Pancreas (tissue), 10 donors: Measurements from ENCODE around the gene RNF150. TPM values are rescaled to one million over a fixed set of nuclear protein-coding genes. Genes with fewer than 3 reads are reported as not detected.
A peak's percentile ranks its signal among the peaks of the same experiment; 100 is the strongest.

Experiments used
- ATAC-seq, 4 donors: fragments of 200-7000 bp; cut with Tn5 transposase; one replicate each; pipeline versions ENCODE4 v1.8.0 to v1.9.1; 2020; ENCODE audit warnings: mild to moderate bottlenecking in 4 of 4, moderate library complexity in 4 of 4
- DNase-seq, 6 donors: peaks; one replicate each; pipeline ENCODE4 v3.0.0-alpha.2; 2020
- FAIRE-seq: peaks from 2 replicates; lab custom pipeline; 2012; peaks lifted over from hg19 to GRCh38; lab: Jason Lieb, UNC
- H3K27ac ChIP-seq, 4 donors: fragments of 200-600 bp; sonication (generic); 1 replicate in 3 of 4; 2 replicates in 1 of 4; pipeline versions ENCODE4 v1.5.0 to v1.8.0; 2020
- H3K27me3 ChIP-seq, 4 donors: fragments of 200-600 bp; one replicate each; pipeline ENCODE4 v1.8.0; 2021
- H3K36me3 ChIP-seq, 3 donors: fragments of 200-600 bp; sonication (generic) in 1 of 3; one replicate each; pipeline versions ENCODE4 v1.5.0 to v1.8.0; 2020 to 2021
- H3K4me1 ChIP-seq, 3 donors: fragments of 200-600 bp; one replicate each; pipeline ENCODE4 v1.8.0; 2021
- H3K4me3 ChIP-seq, 4 donors: fragments of 200-600 bp; sonication (generic) in 2 of 4; one replicate each; pipeline versions ENCODE4 v1.5.0 to v1.8.0; 2020 to 2021
- H3K9me3 ChIP-seq, 4 donors: fragments of 200-600 bp; one replicate each; pipeline ENCODE4 v1.8.0; 2021
- CTCF ChIP-seq, 4 donors: fragments of 200-600 bp; sonication (generic) in 3 of 4; IDR thresholded peaks; one replicate each; pipeline versions ENCODE4 v1.5.0 to v1.8.0; 2021; ENCODE audit warnings: antibody characterized with exemption in 4 of 4
- WGBS, 2 donors: extraction: QIAGEN DNeasy Blood & Tissue Kit; methylation state at CpG; one replicate each; pipeline ENCODE4 v1.1.7; 2013; 5-methylcytosine and 5-hydroxymethylcytosine counted together
- intact Hi-C, 3 donors: fragments of 100-400 bp; cut with DNase I; formaldehyde crosslinking; loops; one replicate each; pipeline versions ENCODE4 v1.11.1 to v1.14.2; 2022
- polyA plus RNA-seq, 2 donors: library from polyadenylated mRNA; stranded (reverse); fragments of 200-250 nt; gene quantifications; one replicate each; pipeline ENCODE4 v1.2.3, GENCODE V29; 2013
- total RNA-seq, 6 donors: library from RNA; stranded (reverse); fragmentation: NEBNext Ultra II Directional in 4 of 6; extraction: Animal tissue kit (Norgen Biotek cat#: 25700) in 4 of 6; gene quantifications; one replicate each; pipeline versions ENCODE4 v1.2.1 to v1.2.4, GENCODE V29; 2021 to 2023
- donor health status: healthy with polysubstance abuse.
- donor health status: DM: no; HTN: no; CAD: no; lungs with moderate emphysema.
- donor health status: DM: no; HTN: no; CAD: no.
- donor health status: control.
- donor health status: control.
- donor health status: Bipolar disorder and iron deficiency.
- donor health status: DM: yes; HTN: yes; CAD: no.
- donor health status: DM: no; HTN: no; CAD: no.
- donor health status: DM: no; HTN: no; CAD: no.
- donor health status: DM: yes; HTN: yes; CAD: no.

RNF150 gene
- total and polyA plus RNA-seq, 8 donors, result 0.53 to 4.1 (median 2.5) TPM

- Histone ChIP-seq H3K4me1 (no peaks in the 10 kb centered on the region), H3K36me3 (no peaks in the 10 kb centered on the region), H3K4me3 (no peak overlapping the region), H3K9me3 (no peaks in the 10 kb centered on the region), H3K27me3 (no peaks in the 10 kb centered on the region), H3K27ac (no peak overlapping the region)
- FAIRE-seq (no peak), DNase-seq (no peak), ATAC-seq (no peak)
- no peak for TF ChIP-seq CTCF (IDR thresholded peaks at IDR 0.05)
- intact Hi-C loops, result no loop called here
- 94 to 98% methylated on average over 3 of the region's 3 CpGs for WGBS, 2 donors
Observed at GRCh38 chr4:141107927-141108326, 25.3 kb downstream of the RNF150 start.

GRCh38 chr4:141102367-141102766 lies 30.9 kb downstream of the RNF150 start:
- 83 to 87% methylated on average over 3 of the region's 3 CpGs for WGBS, 2 donors
- ATAC-seq, result peak in 3 of 4 donors; percentile 29 to 37 (median 35)
- no peaks in the 10 kb centered on the region for H3K27me3 ChIP-seq
- no peak for DNase-seq
- H3K4me3 ChIP-seq, result no peak overlapping the region
- no peaks in the 10 kb centered on the region for H3K36me3 ChIP-seq
- no peaks in the 10 kb centered on the region for H3K4me1 ChIP-seq
- intact Hi-C loops, result no loop called here
- no peaks in the 10 kb centered on the region for H3K9me3 ChIP-seq
- FAIRE-seq, result no peak
- no peak overlapping the region for H3K27ac ChIP-seq
- no peak for TF ChIP-seq CTCF (IDR thresholded peaks at IDR 0.05)

GRCh38 chr4:141101511-141101910 lies 31.8 kb downstream of the RNF150 start:
- no peak for FAIRE-seq
- no peak for TF ChIP-seq CTCF (IDR thresholded peaks at IDR 0.05)
- ATAC-seq, result no peak

GRCh38 chr4:141099326-141099725 lies 33.9 kb downstream of the RNF150 start:
- no peaks in the 10 kb centered on the region for H3K27me3 ChIP-seq
- no peak overlapping the region for H3K4me3 ChIP-seq
- no peaks in the 10 kb centered on the region for H3K4me1 ChIP-seq
- TF ChIP-seq CTCF (IDR thresholded peaks at IDR 0.05), result no peak
- no peak overlapping the region for H3K27ac ChIP-seq
- no peaks in the 10 kb centered on the region for H3K9me3 ChIP-seq
- ATAC-seq (no peak), DNase-seq (no peak), FAIRE-seq (no peak)
- WGBS, 2 donors, result 80 to 82% methylated on average over 1 of the region's 1 CpG
- no peaks in the 10 kb centered on the region for H3K36me3 ChIP-seq
- intact Hi-C loops, result no loop called here

More at GRCh38 chr4:141101511-141101910, 31.8 kb downstream of the RNF150 start:
- Histone ChIP-seq H3K36me3 (no peaks in the 10 kb centered on the region), H3K27me3 (no peaks in the 10 kb centered on the region), H3K9me3 (no peaks in the 10 kb centered on the region), H3K4me3 (no peak overlapping the region), H3K4me1 (no peaks in the 10 kb centered on the region), H3K27ac (no peak overlapping the region)
- 83 to 91% methylated on average over 4 of the region's 4 CpGs for WGBS, 2 donors
- intact Hi-C loops, result no loop called here
- DNase-seq, result no peak

GRCh38 chr4:141098163-141098562 lies 35.1 kb downstream of the RNF150 start:
- no peak for FAIRE-seq

More at GRCh38 chr4:141098163-141098562, 35.1 kb downstream of the RNF150 start:
- no peak overlapping the region for H3K27ac ChIP-seq
- H3K4me3 ChIP-seq, result no peak overlapping the region
- no peak for ATAC-seq
- no peaks in the 10 kb centered on the region for H3K36me3 ChIP-seq
- H3K9me3 ChIP-seq, result no peaks in the 10 kb centered on the region
- H3K4me1 ChIP-seq, result no peaks in the 10 kb centered on the region
- WGBS, 2 donors, result 82 to 96% methylated on average over 3 of the region's 3 CpGs
- intact Hi-C loops, result no loop called here
- no peaks in the 10 kb centered on the region for H3K27me3 ChIP-seq
- no peak for TF ChIP-seq CTCF (IDR thresholded peaks at IDR 0.05)
- DNase-seq, result no peak
